ENCODE measurements around the gene ZNF414.

- TF ChIP-seq CTCF (IDR thresholded peaks at IDR 0.05) (no peak), EP300 (IDR thresholded peaks at IDR 0.05) (no peak)
Observed at GRCh38 chr19:8530061-8530679, 16.2 kb upstream of the ZNF414 start.

Measured in gastroesophageal sphincter (tissue), 3 donors.